HL-60 (cell line): Measurements from ENCODE around the gene ARID1A.

Experiments used
- DNase-seq, 2 experiments: peaks; one replicate each; pipeline ENCODE4 v3.0.0-alpha.2; 2010 to 2020; ENCODE audit warnings: low read depth in 1 of 2, low spot score in 1 of 2
- H3K27ac ChIP-seq: fragments of 250-450 bp; sonication (Bioruptor Pico); replicated peaks from 2 replicates; pipeline ENCODE4 v1.5.1; 2020; ENCODE audit warnings: mild to moderate bottlenecking, moderate library complexity
- H3K27me3 ChIP-seq: fragments of 250-450 bp; sonication (Bioruptor Pico); 2 replicates; pipeline ENCODE4 v1.5.1; 2021; ENCODE audit warnings: mild to moderate bottlenecking, moderate library complexity; ENCODE audit not compliant: insufficient read depth, poor library complexity, severe bottlenecking
- H3K4me3 ChIP-seq: replicated peaks from 2 replicates; pipeline ENCODE4 v1.5.1; 2011; ENCODE audit warnings: mild to moderate bottlenecking, control low read depth, low read length; ENCODE audit not compliant: insufficient read depth
- CTCF ChIP-seq: IDR thresholded peaks from one replicate; pipeline ENCODE4 v1.5.1; 2011; ENCODE audit warnings: low read length, control low read depth, inconsistent platforms; ENCODE audit not compliant: insufficient read depth
- GABPA ChIP-seq: IDR thresholded peaks from 2 replicates; pipeline ENCODE4 v1.6.1; 2012; ENCODE audit warnings: low read depth
- POLR2AphosphoS5 ChIP-seq: IDR thresholded peaks from 2 replicates; pipeline ENCODE4 v1.6.1; 2012; ENCODE audit warnings: low read depth
- REST ChIP-seq: IDR thresholded peaks from 2 replicates; pipeline ENCODE4 v1.6.1; 2012; ENCODE audit warnings: low read depth; ENCODE audit not compliant: insufficient replicate concordance
- SPI1 ChIP-seq: IDR thresholded peaks from 2 replicates; pipeline ENCODE4 v1.6.1; 2012; ENCODE audit warnings: low read depth, mild to moderate bottlenecking, borderline replicate concordance

ARID1A gene

GRCh38 chr1:26734501-26735058 is 38.8 kb downstream of the ARID1A start:
- no peak overlapping the region for H3K27ac ChIP-seq
- no peak for DNase-seq
- TF ChIP-seq POLR2AphosphoS5 (no peak), SPI1 (no peak), CTCF (no peak), REST (no peak), GABPA (no peak)
- H3K27me3 ChIP-seq, result no peaks in the 10 kb centered on the region
- H3K4me3 ChIP-seq, result no peak overlapping the region

GRCh38 chr1:26739329-26739914 is 43.6 kb downstream of the ARID1A start:
- H3K27ac ChIP-seq, result no peak overlapping the region
- DNase-seq, result no peak
- TF ChIP-seq GABPA, result no peak
- TF ChIP-seq POLR2AphosphoS5, result no peak
- TF ChIP-seq REST, result no peak
- H3K27me3 ChIP-seq, result no peaks in the 10 kb centered on the region
- no peak overlapping the region for H3K4me3 ChIP-seq

GRCh38 chr1:26740023-26740634 is 44.3 kb downstream of the ARID1A start:
- DNase-seq, result no peak
- TF ChIP-seq GABPA (no peak), CTCF (no peak), SPI1 (no peak), POLR2AphosphoS5 (no peak), REST (no peak)
- 0 out of 2 replicates have a peak overlapping the region, but pooled peaks have one; percentile 15 for H3K27ac ChIP-seq

More at GRCh38 chr1:26740023-26740634, 44.3 kb downstream of the ARID1A start:
- Histone ChIP-seq H3K4me3 (no peak overlapping the region), H3K27me3 (no peaks in the 10 kb centered on the region)
